ENCODE results near the gene ZNF804A. TPM values are rescaled to one million over a fixed set of nuclear protein-coding genes. Genes with fewer than 3 reads are reported as not detected.

Gene ZNF804A
- total RNA-seq, 2 experiments from 2014 or later = not detected

- Histone ChIP-seq H3K4me1 (ENCODE audit: insufficient read depth, low read length) (no peaks in the 10 kb centered on the region), H3K27me3 (ENCODE audit: control insufficient read depth in 1 of 2, insufficient read depth in 2 of 2, low read length in 2 of 2) (no peaks in the 10 kb centered on the region), H3K9me3 (ENCODE audit: control insufficient read depth in 1 of 2, insufficient read depth in 1 of 2, low read length in 2 of 2) (no peaks in the 10 kb centered on the region), H3K27ac (ENCODE audit: low read depth in 1 of 2, low read length in 2 of 2) (no peak overlapping the region), H3K4me3 (ENCODE audit: low read length) (no peak overlapping the region), H3K36me3 (ENCODE audit: insufficient read depth, low read length) (no peaks in the 10 kb centered on the region)
- no peak for DNase-seq
- Mint-ChIP-seq H3K4me3 (no peak overlapping the region), H3K4me1 (ENCODE audit: low read depth) (no peaks in the 10 kb centered on the region), H3K27ac (no peak overlapping the region), H3K36me3 (ENCODE audit: low read depth) (no peaks in the 10 kb centered on the region), H3K27me3 (peaks cover 5% of the 10 kb centered on the region), H3K9me3 (no peaks in the 10 kb centered on the region)
- ChIA-PET CTCF (no interaction called here), POLR2A (no interaction called here)
- ATAC-seq (ENCODE audit: poor library complexity) = no peak
- TF ChIP-seq, protein P1, sequence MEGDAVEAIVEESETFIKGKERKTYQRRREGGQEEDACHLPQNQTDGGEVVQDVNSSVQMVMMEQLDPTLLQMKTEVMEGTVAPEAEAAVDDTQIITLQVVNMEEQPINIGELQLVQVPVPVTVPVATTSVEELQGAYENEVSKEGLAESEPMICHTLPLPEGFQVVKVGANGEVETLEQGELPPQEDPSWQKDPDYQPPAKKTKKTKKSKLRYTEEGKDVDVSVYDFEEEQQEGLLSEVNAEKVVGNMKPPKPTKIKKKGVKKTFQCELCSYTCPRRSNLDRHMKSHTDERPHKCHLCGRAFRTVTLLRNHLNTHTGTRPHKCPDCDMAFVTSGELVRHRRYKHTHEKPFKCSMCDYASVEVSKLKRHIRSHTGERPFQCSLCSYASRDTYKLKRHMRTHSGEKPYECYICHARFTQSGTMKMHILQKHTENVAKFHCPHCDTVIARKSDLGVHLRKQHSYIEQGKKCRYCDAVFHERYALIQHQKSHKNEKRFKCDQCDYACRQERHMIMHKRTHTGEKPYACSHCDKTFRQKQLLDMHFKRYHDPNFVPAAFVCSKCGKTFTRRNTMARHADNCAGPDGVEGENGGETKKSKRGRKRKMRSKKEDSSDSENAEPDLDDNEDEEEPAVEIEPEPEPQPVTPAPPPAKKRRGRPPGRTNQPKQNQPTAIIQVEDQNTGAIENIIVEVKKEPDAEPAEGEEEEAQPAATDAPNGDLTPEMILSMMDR (IDR thresholded peaks at IDR 0.05) = no peak
- intact Hi-C loops (cut with DNase I, micrococcal nuclease) = no loop called here
Measured at GRCh38 chr2:184589261-184589660, 9.1 kb upstream of the ZNF804A start.

DNA sequence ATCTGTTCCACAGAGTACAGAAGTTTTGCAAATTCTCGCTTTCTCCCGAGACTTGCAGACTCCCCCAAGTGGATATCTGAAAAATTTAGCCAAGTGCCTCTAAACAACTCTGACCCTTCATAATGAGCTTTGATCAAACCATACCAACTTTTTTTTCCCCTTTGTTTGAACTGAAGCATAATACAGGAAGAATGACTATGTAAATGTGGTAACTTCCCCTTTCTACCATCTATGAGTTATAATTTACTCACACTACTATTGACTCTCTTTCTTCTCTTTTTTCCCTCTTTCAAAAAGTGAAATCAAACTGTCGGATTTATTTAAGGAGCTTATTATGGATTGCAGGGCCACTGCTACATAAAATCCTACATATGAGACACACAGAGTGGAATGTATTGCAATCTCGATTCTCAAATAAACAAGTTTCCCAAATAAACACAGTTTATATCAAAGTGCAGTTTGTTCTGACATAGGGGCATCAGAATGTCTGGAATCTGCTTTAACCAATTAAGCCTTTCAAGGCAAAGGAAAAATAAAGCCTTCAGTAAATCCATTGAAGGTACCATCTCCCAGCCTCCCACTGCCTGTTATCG is 1.4 kb upstream of the ZNF804A start:
- no peaks in the 10 kb centered on the region for H3K4me1 ChIP-seq (ENCODE audit: insufficient read depth, low read length)
- peaks cover 22 to 39% of the 10 kb centered on the region in 2 experiments for H3K27me3 ChIP-seq (ENCODE audit: control insufficient read depth in 1 of 2, insufficient read depth in 2 of 2, low read length in 2 of 2)
- H3K27me3 Mint-ChIP-seq = peaks cover 55% of the 10 kb centered on the region
- H3K36me3 Mint-ChIP-seq (ENCODE audit: low read depth) = no peaks in the 10 kb centered on the region
- H3K9me3 ChIP-seq (ENCODE audit: control insufficient read depth in 1 of 2, insufficient read depth in 1 of 2, low read length in 2 of 2) = peaks cover 0 to 4% of the 10 kb centered on the region in 2 experiments
- TF ChIP-seq, protein P1 (IDR thresholded peaks at IDR 0.05) = no peak
- CTCF ChIA-PET = no interaction called here
- H3K27ac ChIP-seq (ENCODE audit: low read depth in 1 of 2, low read length in 2 of 2) = no peak overlapping the region
- no peaks in the 10 kb centered on the region for H3K9me3 Mint-ChIP-seq
- POLR2A ChIA-PET = no interaction called here
- peak overlapping the region; percentile 27 for H3K4me3 ChIP-seq (ENCODE audit: low read length)
- H3K36me3 ChIP-seq (ENCODE audit: insufficient read depth, low read length) = no peaks in the 10 kb centered on the region
- H3K4me3 Mint-ChIP-seq = peak overlapping the region; percentile 15
- DNase-seq = peak in 2 of 14 experiments; percentile 17 to 31
- ATAC-seq (ENCODE audit: poor library complexity) = no peak
- intact Hi-C loops (cut with DNase I, micrococcal nuclease) = no loop called here
- no peak overlapping the region for H3K27ac Mint-ChIP-seq
- H3K4me1 Mint-ChIP-seq (ENCODE audit: low read depth) = peaks cover 9% of the 10 kb centered on the region

GRCh38 chr2:184597571-184597991 is 748 bp upstream of the ZNF804A start:
- no peaks in the 10 kb centered on the region for H3K36me3 Mint-ChIP-seq (ENCODE audit: low read depth)
- H3K9me3 Mint-ChIP-seq = no peaks in the 10 kb centered on the region
- peaks cover 55% of the 10 kb centered on the region for H3K27me3 Mint-ChIP-seq
- peaks cover 9% of the 10 kb centered on the region for H3K4me1 Mint-ChIP-seq (ENCODE audit: low read depth)
- no peaks in the 10 kb centered on the region for H3K36me3 ChIP-seq (ENCODE audit: insufficient read depth, low read length)
- no peak overlapping the region for H3K27ac Mint-ChIP-seq
- H3K27ac ChIP-seq (ENCODE audit: low read depth in 1 of 2, low read length in 2 of 2) = no peak overlapping the region
- CTCF ChIA-PET = no interaction called here
- H3K9me3 ChIP-seq (ENCODE audit: control insufficient read depth in 1 of 2, insufficient read depth in 1 of 2, low read length in 2 of 2) = peaks cover 0 to 4% of the 10 kb centered on the region in 2 experiments
- POLR2A ChIA-PET = no interaction called here
- peak overlapping the region; percentile 27 for H3K4me3 ChIP-seq (ENCODE audit: low read length)
- TF ChIP-seq, protein P1 (IDR thresholded peaks at IDR 0.05) = no peak
- intact Hi-C loops (cut with DNase I, micrococcal nuclease) = no loop called here
- peak overlapping the region; percentile 15 for H3K4me3 Mint-ChIP-seq
- no peaks in the 10 kb centered on the region for H3K4me1 ChIP-seq (ENCODE audit: insufficient read depth, low read length)
- ATAC-seq (ENCODE audit: poor library complexity) (no peak), DNase-seq (peak in 2 of 14 experiments; percentile 25)
- H3K27me3 ChIP-seq (ENCODE audit: control insufficient read depth in 1 of 2, insufficient read depth in 2 of 2, low read length in 2 of 2) = peaks cover 22 to 39% of the 10 kb centered on the region in 2 experiments
